Measurements from ENCODE around the gene ASAP3.
A peak's percentile ranks its signal among the peaks of the same experiment; 100 is the strongest.

Gene ASAP3

DNA sequence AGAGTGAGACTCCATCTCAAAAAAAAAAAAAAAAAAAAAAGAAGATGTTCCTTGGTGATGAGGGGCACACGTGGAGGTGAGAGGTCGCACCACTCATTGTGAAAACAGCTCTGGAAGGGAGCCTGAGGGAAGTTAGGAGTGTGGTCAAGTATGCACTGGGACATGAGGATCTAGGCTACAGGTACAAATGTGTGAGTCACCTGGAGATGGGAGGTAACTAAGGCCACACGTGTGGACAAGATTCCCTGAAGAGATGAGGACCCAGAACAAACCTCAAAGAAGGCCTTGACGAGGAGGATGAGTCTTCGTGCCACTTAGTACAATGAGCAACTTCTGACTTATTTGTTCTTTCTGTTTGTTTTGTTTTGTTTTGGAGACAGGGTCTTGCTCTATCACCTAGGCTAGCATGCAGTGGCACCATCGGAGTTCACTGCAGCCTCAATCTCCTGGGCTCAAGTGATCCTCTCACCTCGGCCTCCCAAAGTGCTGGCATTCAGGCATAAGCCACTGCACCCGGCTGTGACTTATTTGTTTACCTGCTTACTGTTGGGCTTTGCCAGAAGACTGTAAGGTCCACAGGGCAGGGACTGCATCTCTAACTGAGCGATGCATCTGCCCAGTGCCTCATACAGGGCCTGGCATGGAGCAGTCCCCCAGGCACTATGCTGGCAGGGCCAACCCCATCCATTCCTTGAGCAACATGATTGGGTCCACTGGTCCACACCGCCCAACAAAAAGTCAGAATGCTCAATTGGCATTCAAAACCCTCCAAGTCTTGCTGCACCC lies 6.4 kb downstream of the ASAP3 start:
- no peak for DNase-seq

GRCh38 chr1:23475641-23476040 lies 8.3 kb downstream of the ASAP3 start:
- no peak for DNase-seq

DNA sequence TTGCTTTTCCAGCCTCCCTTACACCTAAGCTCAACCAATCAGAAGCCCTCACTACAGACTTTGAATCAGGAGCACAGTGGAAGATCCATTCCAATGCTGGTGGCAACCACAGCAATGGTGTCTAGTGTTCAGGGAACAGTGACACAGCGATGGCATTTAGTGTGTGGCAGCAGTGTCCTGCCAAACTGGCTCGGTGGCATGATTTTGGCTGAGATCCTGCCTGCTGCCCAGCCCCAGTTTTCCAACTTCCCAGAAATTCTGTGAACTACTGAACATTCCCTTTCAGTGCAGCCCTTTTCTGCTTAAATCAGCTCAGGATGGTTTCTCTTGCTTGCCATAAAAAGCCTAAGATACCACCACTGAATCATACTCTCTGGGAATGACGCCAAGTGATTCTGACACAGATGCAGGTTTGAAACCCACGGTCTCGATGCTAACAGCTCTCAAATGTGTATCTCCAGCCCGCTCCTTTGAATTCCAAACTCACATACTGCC lies 8.8 kb downstream of the ASAP3 start:
- DNase-seq = no peak

GRCh38 chr1:23473037-23473800 lies 10.8 kb downstream of the ASAP3 start:
- DNase-seq = no peak

DNA sequence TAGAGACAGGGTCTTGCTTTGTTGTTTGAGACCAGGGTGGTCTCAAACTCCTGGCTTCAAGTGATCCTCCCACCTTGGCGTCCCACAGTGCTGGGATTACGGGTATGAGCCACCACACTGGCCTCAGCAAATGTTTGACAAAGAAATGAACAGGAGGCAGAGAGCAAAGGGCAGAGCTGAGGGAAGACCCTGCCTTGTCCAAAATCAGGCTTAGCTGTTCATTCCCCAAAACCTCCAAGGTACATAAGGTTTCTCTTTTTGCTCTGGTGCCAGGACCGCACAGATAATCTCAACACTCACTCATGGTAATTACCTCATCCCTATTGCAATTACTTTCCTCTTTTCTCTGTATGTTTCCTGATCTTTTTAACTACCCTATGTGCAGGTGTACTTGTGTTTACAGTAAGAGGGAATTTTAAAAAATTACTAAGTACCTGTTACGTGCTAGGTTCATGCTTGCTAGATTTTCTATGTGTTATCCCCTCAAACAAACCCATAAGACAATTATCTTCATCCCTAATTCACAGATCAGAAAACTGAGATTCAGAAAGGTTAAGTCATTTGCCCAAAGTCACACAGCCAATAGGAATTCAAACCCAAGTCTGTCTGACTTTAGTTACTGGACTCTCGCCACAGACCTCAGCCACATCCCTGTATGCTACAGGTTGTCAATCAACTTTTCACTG lies 11.5 kb downstream of the ASAP3 start:
- DNase-seq = no peak

DNA sequence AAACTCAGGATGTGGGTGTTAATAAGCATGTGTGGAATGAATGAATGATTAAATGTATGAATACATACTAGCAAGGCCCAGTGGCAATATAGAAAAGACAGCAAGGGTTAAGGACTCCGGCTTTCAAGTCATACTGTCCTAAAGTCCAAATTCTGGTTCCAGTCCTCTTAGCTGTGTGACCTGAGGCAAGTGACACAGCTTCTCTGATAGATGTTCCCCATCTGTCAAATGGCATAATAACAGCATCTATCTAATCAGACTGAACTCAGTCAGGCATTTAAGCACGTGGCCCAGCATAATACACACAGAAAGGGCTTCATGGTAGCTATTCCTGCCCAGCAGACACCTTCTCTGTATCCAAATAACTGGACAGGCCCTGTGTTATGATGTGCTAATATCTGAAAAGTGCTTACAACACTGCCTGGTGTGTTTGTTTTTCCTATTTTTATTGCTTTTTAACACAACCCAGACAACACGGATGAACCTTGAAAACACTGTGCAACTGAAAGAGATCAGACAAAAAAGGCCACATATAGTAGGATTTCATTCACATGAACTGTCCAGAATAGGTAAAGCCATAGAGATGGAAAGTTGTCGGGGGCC lies 12.4 kb downstream of the ASAP3 start:
- no peak for DNase-seq

DNA sequence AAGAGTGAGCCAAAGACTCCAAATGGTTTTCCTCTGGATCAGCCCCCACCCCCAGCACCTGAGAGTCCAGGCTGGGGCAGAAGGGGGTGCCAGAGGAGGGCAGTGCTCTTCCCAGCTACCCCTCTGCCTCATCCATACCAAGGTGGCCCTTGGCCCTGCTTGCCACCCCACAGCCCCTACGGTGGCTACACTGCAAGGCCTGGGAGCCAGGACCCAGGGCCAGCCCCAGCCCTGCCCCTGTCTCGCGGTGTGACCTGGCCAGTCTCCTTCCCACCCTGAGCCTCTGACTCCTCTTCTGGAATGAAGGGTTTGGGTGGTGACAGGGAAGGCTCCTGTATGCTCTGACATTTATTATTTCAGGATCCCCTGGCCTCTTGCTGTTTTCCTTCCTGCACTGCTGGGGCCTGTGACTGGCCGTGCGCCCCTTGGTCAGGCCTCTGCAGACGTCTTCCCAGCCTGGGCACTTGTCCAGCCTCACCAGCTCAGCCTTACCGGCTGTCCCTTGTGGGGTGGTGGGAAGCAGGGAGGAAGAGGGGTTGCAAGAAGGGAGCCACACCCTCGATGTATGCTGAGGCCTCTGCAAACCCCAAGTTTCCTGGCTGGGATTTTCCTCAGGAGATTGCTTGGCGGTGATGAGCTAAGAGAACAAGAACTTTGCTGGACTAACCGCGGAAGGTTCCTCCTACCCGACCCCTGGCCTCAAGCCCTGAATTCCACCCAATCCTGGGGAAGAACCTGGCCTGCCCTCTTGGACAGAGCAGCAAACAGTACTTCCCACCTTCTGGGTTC lies 13.5 kb downstream of the ASAP3 start:
- peak; percentile 79 for DNase-seq

DNA sequence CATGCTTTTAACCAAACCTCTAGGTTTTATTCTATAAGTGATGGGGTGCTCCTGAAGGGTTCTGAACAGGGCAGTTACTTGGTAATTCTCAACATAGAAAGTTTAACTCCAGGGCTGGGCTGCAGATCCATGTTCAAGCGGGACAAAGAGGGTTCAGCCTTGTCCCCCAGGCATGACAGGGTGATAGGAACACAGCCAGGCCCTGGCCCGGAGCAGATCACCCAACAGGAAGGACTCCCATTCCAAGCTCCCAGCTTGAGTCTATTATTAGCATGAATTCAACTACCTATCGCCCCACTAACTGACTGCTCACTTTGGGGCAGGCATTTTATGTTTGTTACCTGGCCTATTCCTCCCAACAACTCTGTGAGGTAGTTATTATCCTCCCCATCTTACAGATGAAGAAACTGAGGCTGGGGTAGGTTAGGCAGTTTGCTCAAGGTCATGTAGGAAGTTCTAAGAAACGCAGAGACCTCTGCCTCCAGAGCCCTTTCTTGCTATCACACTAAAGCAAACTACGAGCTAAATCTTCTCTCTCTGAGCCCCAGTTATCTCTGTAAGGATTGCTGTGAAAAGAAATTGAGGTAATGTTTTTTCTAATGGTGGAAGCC lies 14.5 kb downstream of the ASAP3 start:
- no peak for DNase-seq

DNA sequence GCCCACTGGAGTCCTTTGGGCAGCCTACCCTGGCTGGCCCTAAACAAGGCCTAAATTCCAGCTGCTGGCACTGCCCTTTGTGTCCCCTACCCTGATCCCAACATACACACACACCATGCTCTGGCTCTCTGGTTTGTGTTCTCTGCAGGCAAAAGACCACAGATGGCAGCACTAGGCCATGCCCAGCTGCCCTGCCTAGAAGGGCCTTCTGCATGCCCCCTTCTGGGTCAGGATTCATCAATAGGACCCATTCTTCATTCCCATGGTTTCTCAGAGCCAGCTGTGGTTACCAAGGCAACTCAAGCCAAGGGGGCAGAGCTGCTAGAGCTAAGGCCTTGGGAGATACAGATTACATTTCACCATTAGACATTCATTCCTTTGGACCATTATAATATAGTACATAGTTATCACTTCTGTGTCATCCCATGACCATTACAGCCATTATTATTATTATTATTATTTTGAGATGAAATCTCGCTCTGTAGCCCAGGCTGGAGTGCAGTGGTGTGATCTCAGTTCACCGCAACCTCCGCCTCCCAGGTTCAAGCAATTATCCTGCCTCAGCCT lies 17.5 kb downstream of the ASAP3 start:
- no peak for DNase-seq

- DNase-seq = no peak
Measured at GRCh38 chr1:23463286-23463685, 20.7 kb downstream of the ASAP3 start.

DNA sequence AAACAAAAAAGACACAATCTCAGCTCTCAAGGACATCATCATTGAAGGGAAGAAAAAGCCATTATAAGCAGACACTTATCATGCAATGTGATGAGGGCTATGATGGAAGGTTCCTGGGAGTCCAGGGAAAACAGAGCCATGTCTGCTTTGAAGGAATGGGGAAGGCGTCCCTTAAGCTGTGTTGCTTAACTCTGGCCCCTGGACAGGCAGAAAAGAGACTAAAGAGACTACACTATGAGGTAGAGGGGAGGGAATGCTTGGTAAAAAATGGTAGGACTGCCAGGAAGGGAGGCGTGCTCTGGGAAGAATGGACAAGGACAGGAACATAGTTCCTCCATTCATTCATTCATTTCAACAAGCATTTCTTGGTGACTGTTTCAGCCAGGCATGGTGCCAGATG lies 21.2 kb downstream of the ASAP3 start:
- no peak for DNase-seq

DNA sequence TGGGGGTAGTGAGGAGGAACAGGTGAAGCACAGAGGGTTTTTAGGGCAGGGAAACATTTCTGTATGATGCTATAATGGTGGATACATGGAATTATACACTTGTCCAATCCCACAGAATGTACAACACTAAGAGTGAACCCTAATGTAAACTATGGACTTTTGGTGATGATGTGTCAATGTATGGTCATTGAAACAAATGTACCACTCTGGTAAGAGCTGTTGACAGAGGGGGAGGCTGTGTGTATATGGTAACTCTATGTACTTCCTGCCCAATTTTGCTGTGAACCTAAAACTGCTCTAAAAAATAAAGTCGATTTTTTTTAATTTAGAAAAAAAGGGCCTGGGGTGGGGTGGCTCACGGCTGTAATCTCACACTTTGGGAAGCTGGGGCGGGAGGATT lies 22.9 kb downstream of the ASAP3 start:
- DNase-seq = no peak

GRCh38 chr1:23460519-23460918 lies 23.5 kb downstream of the ASAP3 start:
- no peak for DNase-seq

DNA sequence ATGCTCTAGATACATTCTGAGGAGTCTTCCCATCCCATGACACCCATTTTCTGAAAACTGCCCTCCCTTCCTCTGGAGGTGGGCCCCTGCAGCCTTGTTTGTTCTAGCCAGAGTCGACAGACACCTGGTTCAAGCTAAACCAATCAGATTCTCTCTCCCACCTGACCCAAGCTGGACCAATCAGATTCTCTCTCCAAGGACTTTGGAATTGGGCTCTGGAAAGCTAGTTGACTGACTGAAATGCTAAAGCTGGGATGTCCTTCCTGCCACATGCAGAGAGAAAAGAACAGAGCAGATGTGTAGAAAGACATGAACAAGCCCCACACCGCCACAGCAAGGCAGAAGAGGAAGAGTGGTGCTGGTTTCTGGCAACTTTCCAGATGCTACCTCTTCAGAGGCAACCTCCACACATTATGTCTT lies 24.6 kb downstream of the ASAP3 start:
- DNase-seq = no peak

DNA sequence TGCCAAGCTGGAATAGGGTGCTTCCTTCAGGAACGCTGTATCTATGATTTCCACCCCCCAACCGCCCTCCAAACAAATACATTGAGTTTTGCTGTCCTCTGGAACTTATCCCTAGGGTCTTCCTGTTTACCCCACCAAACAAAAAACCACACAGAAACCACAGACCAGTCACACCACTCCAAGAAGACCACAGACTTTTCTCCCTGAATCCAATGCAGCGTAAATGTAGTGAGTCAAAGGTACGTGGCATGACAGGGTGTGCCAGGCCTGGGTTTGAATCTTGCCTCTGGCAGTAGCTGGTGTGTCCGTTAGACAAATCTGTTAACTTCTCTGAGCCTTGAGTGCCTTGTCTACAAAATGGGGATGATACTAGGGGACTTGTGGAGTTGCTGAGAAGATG lies 27.8 kb downstream of the ASAP3 start:
- DNase-seq = no peak

DNA sequence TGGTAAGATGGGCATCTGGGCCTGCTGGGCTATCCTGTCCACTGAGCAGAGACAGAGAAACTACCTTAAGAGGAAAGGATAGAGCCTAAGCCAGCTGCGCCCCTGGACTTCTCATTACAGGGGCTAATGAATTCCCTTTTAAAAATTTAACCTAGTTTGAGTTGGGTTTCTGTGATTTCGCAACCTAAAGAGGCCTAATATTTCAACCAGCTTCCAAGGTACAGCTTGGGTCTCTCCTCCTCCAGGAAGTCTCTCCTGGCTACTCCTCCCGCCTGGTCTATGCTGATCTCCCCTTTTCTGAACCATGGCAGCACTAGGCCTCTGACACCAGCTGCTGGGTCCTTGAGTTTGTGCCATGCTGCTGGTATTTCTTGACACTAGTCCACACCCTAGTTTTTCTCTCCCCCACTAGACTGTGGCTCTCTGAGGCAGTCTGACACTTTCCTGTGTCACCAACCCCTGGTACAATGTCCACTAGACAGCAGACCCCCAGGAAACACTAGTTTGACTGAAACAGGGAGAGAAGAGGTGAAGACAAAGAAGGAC lies 30.5 kb downstream of the ASAP3 start:
- no peak for DNase-seq

GRCh38 chr1:23452011-23452411 lies 32.0 kb downstream of the ASAP3 start:
- DNase-seq = no peak

- DNase-seq = no peak
Measured at GRCh38 chr1:23451441-23451840, 32.5 kb downstream of the ASAP3 start.

DNA sequence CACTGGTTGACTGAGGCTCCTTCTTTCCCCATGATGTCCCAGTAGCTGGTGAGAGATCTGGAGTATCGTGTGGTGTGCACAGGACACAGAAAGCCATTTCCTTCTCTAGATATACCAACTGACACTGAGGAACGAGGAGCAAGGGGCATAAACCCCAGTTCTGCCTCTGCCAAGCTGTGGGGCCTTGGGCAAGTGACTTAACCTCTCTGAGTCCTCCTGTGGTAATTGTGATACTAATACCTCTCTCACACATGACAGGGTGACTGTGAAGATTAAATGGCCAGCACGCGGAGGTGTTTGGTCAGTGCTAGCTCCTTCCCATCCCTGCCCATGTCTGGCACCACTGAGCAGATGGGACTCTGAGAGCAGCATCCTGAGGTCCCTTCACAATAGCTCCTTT lies 33.1 kb downstream of the ASAP3 start:
- no peak for DNase-seq

- DNase-seq = peak; percentile 69
Measured at GRCh38 chr1:23449958-23450357, 34.0 kb downstream of the ASAP3 start.

GRCh38 chr1:23449306-23449705 lies 34.7 kb downstream of the ASAP3 start:
- DNase-seq = no peak

All from right forelimb (tissue), 1 donor.